Panc1 (cell line): ENCODE measurements around the gene RARG. TPM values are rescaled to one million over a fixed set of nuclear protein-coding genes. Genes with fewer than 3 reads are reported as not detected.

Experiments
- ATAC-seq: fragments of 200-7000 bp; cut with Tn5 transposase; 2 replicates; pipeline ENCODE4 v1.9.1; 2020; ENCODE audit warnings: mild to moderate bottlenecking, moderate library complexity
- BruUV-seq: library from RNA; stranded (reverse); fragments of 400-500 nt; replicated peaks from 2 replicates; lab custom pipeline; 2021; lab: Mats Ljungman, UMichigan
- CTCF ChIA-PET: fragments of 300-600 bp; sonication (Branson Sonifier 250); formaldehyde crosslinking; loops from one replicate; lab custom pipeline; 2022; ENCODE audit warnings: antibody characterized with exemption; lab: Charles Lee
- POLR2A ChIA-PET: fragments of 300-600 bp; sonication (Branson Sonifier 250); formaldehyde crosslinking; loops from one replicate; lab custom pipeline; 2022; ENCODE audit warnings: antibody characterized with exemption; lab: Charles Lee
- DNase-seq: peaks from one replicate; pipeline ENCODE4 v3.0.0-alpha.2; 2010; ENCODE audit warnings: low read depth, low spot score
- H3K27ac ChIP-seq: 2 replicates; pipeline ENCODE4 v1.5.1; 2011; ENCODE audit warnings: mild to moderate bottlenecking, low read length, inconsistent platforms
- H3K27me3 ChIP-seq: fragments of 200-500 bp; sonication (Bioruptor generic); 2 replicates; pipeline ENCODE4 v1.6.0; 2014; ENCODE audit warnings: low read length, inconsistent platforms; ENCODE audit not compliant: control insufficient read depth, insufficient read depth
- H3K36me3 ChIP-seq: fragments of 200-500 bp; sonication (Bioruptor generic); 2 replicates; pipeline ENCODE4 v1.5.1; 2014; ENCODE audit warnings: inconsistent platforms, mild to moderate bottlenecking, low read length, moderate library complexity; ENCODE audit not compliant: control insufficient read depth, insufficient read depth
- H3K4me1 ChIP-seq: 2 replicates; pipeline ENCODE4 v1.5.1; 2011; ENCODE audit warnings: inconsistent platforms, mild to moderate bottlenecking, low read length, moderate library complexity; ENCODE audit not compliant: control insufficient read depth, insufficient read depth
- H3K4me3 ChIP-seq, 2 experiments: 2 replicates each; pipeline ENCODE4 v1.5.1; 2011 to 2012; ENCODE audit warnings: low read depth in 2 of 2, low read length in 2 of 2, mild to moderate bottlenecking in 2 of 2, inconsistent platforms in 1 of 2, moderate library complexity in 1 of 2
- H3K9me3 ChIP-seq: fragments of 200-500 bp; sonication (Bioruptor generic); 2 replicates; pipeline ENCODE4 v1.5.1; 2014; ENCODE audit warnings: low read depth, mild to moderate bottlenecking, inconsistent platforms, low read length, moderate library complexity; ENCODE audit not compliant: control insufficient read depth, insufficient read depth
- CTCF ChIP-seq: fragments of 450-650 bp; IDR thresholded peaks from 2 replicates; pipeline ENCODE4 v1.5.1; 2017; ENCODE audit warnings: mild to moderate bottlenecking
- POLR2AphosphoS5 ChIP-seq: IDR thresholded peaks from 2 replicates; pipeline ENCODE4 v1.6.1; 2012; ENCODE audit warnings: mild to moderate bottlenecking, low read depth, low read length, moderate library complexity
- REST ChIP-seq, 2 experiments: IDR thresholded peaks; 2 replicates each; pipeline ENCODE4 v1.6.1; 2011 to 2012; ENCODE audit warnings: low read depth in 2 of 2, control low read depth in 1 of 2, low read length in 1 of 2, mild to moderate bottlenecking in 1 of 2, moderate library complexity in 1 of 2; ENCODE audit not compliant: insufficient read depth in 1 of 2
- SIN3A ChIP-seq: IDR thresholded peaks from 2 replicates; pipeline ENCODE4 v1.6.1; 2012; ENCODE audit warnings: low read depth, mild to moderate bottlenecking, low read length, moderate library complexity, borderline replicate concordance; ENCODE audit not compliant: insufficient read depth
- TCF7L2 ChIP-seq: IDR thresholded peaks from 2 replicates; pipeline ENCODE4 v1.6.1; 2011; ENCODE audit warnings: mild to moderate bottlenecking, low read depth, low read length, inconsistent platforms
- in situ Hi-C: cut with HindIII; loops from 2 replicates; pipeline ENCODE4 v1.10.0; 2016; ENCODE audit warnings: low sequenced_read_pairs, low pct_unique_long_range_greater_than_20kb
- intact Hi-C: fragments of 100-400 bp; cut with micrococcal nuclease; formaldehyde crosslinking; loops from one replicate; pipeline ENCODE4 v1.10.0; 2022; ENCODE audit not compliant: unreplicated experiment
- total RNA-seq: library from RNA; stranded (reverse); gene quantifications from one replicate; pipeline ENCODE4 v1.2.1, GENCODE V29; 2021; ENCODE audit not compliant: unreplicated experiment

Gene RARG
- total RNA-seq, 1 experiment from 2014 or later: 41.2 TPM

DNA sequence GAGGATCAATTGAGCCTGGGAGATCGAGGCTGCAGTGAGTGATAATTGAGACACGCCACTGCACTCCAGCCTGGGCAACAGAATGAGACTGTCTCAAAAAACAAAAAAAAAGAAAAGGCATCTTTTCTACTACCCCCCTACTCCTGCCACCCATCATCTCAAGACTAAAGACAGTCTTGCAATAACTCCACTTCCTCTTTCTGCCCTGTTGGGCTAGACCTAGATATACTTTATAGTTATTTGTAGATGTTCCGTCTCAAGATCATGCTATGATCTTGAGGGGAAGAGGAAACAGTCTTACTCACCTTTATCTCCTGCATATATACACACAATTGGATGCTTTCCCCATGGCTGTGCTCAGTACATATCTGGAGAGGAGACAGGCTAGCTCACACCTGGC is 24.0 kb upstream of the RARG start:
- no peaks in the 10 kb centered on the region for H3K27me3 ChIP-seq
- no TSS peak for BruUV-seq
- POLR2A ChIA-PET: no interaction called here
- H3K27ac ChIP-seq: no peak overlapping the region
- peaks cover 7% of the 10 kb centered on the region for H3K4me1 ChIP-seq
- no peak overlapping the region for H3K4me3 ChIP-seq
- intact Hi-C loops: no loop called here
- TF ChIP-seq TCF7L2 (no peak), POLR2AphosphoS5 (no peak), REST (IDR thresholded peaks at IDR 0.05; ENCODE audit: insufficient read depth in 1 of 2, low read depth in 2 of 2, low read length in 1 of 2) (no peak), SIN3A (no peak), CTCF (no peak)
- ATAC-seq (no peak), DNase-seq (no peak)
- CTCF ChIA-PET: no interaction called here
- no peaks in the 10 kb centered on the region; the same call in 1 of the 2 replicates for H3K36me3 ChIP-seq
- no peaks in the 10 kb centered on the region for H3K9me3 ChIP-seq
- in situ Hi-C loops: no loop called here

DNA sequence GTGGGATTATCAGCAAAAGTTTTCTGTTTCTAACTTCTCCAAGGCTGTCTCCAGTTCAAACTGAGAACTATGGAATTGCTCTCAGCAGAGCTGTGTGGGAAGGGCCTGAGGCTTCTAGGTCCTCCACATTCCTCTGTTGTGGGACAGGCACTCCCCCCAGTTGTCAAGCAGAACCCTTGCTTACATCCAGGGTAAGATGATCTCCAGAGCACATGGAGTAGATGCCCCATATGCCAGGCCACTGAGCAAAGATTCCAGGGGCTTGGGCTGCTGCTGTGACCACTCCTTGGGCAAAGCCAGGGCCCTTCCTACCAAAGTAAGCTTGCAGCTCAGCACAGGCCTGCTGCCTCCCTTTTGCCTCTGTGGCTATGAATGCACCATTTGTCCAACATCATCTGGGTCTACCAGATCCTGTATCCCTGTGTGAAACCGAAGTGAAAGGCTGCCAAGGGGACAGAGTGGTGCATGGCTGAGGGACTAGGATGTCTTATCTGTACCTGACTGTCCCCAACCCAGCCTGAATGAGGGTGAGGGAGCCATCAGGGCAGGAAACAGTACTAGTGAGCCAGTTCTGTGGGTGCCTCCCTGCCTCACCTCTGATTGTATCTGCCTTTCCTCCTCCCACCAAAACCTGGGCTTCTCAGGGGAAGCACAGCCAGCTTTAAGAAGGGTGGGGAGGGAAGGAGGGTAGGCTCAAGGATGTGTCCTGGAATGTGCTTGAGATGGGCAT is 23.0 kb upstream of the RARG start:
- Histone ChIP-seq H3K27ac (no peak overlapping the region), H3K36me3 (no peaks in the 10 kb centered on the region; the same call in 1 of the 2 replicates), H3K9me3 (no peaks in the 10 kb centered on the region), H3K4me3 (no peak overlapping the region), H3K4me1 (peaks cover 11% of the 10 kb centered on the region), H3K27me3 (no peaks in the 10 kb centered on the region)
- no peak for ATAC-seq
- in situ Hi-C loops (no loop called here), intact Hi-C loops (loop anchor here (5.0 kb wide), 1 partner anchor 38 kb away; no protein-coding TSS in a partner anchor)
- TF ChIP-seq TCF7L2 (no peak), CTCF (no peak), POLR2AphosphoS5 (no peak), REST (IDR thresholded peaks at IDR 0.05; ENCODE audit: insufficient read depth in 1 of 2, low read depth in 2 of 2, low read length in 1 of 2) (no peak), SIN3A (no peak)
- BruUV-seq: no TSS peak
- no peak for DNase-seq
- ChIA-PET CTCF (no interaction called here), POLR2A (no interaction called here)
